Stimulated activated CD8-positive, alpha-beta memory T cell treated with anti-CD3 and anti-CD28 coated beads, Interleukin-4, amount 100 ng/mL, for 4 hours (primary cell): ENCODE data around the gene VEPH1.

Experiments
- DNase-seq, 2 donors: peaks; one replicate each; pipeline ENCODE4 v3.0.0-alpha.2; 2020; ENCODE audit warnings: low read depth in 2 of 2, low spot score in 1 of 2

The VEPH1 gene

GRCh38 chr3:157438194-157438730, 65.0 kb downstream of the VEPH1 start:
- no peak for DNase-seq

GRCh38 chr3:157436583-157437291, 66.5 kb downstream of the VEPH1 start, which contains the start of gene PTX3:
TSS of gene PTX3 (plus strand) at chr3:157436850. CDS start at chr3:157436934, 84 bp downstream.
- DNase-seq: no peak

- DNase-seq: no peak
Observed at GRCh38 chr3:157429708-157430107, 73.5 kb downstream of the VEPH1 start.

- DNase-seq: no peak
Observed at GRCh38 chr3:157428853-157429252, 74.4 kb downstream of the VEPH1 start.

- DNase-seq: no peak
Observed at GRCh38 chr3:157427901-157428300, 75.3 kb downstream of the VEPH1 start.

GRCh38 chr3:157423337-157423736, 79.9 kb downstream of the VEPH1 start:
- no peak for DNase-seq

GRCh38 chr3:157420606-157421130, 82.5 kb downstream of the VEPH1 start:
- no peak for DNase-seq

DNA sequence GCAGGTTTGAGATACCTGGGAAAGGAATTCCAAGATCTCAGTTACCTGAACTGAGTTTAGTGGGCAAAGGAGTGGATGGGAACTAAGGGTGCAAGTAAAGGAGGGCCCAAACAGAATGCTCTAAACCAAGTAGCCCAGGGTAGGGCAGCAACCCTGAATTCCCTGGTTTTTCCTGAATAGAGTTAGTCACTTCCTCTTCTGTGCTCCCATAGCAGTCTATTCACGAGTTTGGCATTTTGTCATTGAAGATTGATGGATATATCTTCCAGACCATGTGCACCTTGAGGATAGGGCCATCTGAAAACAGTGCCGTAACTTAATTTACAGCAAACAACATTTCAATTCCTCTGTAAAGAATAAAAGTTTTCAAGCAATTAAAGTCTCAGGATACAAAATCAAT, 85.1 kb downstream of the VEPH1 start:
- DNase-seq: no peak

GRCh38 chr3:157417247-157417646, 86.0 kb downstream of the VEPH1 start:
- DNase-seq: no peak

DNA sequence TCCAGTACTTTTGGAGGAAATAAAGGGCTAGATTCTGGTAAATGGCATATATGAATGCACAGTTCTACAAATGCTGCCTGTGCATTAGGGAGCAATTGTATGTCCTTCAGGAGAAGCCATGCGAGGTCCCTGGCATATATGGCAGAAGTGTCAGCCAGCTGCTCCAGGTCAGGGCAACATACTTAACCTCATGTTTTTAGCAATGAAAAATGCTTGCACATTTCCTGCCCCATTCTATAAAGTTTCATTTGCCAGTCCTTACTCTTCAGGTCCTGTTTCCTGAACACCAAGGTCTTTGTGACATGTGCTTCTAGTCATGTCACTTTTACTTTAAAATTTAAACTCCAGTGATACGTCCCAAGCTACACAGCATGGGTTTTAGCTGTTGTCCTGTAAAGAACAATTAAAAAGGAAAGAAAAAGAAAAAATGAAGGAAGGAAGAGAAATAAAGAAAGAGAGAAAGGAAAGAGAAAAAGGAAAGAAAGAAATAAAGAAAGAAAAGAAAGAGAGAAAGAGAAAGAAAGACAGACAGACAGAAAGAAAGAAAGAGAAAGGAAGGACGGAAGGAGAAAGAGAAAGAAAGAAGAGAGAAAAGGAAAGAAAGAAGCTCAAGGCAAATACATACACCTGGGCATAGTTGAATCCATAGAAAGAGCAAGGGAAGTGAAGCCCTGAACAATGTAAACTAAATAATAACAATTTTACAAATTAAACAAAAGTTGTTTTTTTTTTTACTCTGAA, 86.7 kb downstream of the VEPH1 start:
- DNase-seq: no peak

DNA sequence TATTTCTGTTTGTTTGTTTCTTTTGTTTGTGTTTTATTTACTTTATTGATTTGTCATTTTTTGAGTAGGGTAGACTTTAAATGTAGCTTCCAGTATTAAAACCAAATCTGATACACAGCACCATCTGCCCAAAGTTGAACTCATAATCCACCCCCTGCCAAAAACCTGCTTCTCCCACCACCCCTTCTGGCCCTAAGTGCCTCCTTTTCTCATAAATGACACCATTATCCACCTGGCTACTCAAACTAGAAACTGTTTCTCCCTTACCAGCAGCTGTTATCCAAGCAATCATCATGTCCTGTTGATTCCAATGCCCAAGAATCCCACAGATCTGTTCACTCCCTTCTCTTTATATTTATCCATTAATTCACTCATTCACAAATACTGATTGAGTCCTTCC, 88.4 kb downstream of the VEPH1 start:
- no peak for DNase-seq

DNA sequence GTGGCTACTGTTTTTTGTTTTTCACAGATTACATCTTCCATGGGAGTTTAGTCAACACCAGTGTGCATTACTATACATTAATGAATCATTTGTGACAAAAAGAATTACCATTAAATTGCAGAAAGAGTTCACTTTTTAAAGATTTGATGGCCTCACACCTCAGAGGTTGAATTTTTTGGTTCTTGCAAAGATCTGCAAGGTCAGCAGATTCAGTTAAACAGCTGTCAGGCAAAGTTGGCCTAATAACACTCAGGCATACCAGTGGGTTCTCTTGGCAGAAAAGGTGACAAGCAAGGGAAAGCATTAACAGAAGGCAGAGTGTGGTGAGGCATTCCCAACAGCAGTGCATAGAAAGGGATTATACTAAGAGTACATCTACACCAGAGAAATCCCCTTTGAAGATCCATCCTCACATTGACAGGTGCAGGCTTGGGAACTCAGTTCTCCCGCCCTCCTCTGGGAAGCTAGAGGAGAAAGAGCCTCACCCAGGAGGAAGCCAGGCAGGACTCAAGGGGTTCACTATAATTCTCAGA, 90.8 kb downstream of the VEPH1 start:
- no peak for DNase-seq

GRCh38 chr3:157410945-157411344, 92.3 kb downstream of the VEPH1 start:
- no peak for DNase-seq

DNA sequence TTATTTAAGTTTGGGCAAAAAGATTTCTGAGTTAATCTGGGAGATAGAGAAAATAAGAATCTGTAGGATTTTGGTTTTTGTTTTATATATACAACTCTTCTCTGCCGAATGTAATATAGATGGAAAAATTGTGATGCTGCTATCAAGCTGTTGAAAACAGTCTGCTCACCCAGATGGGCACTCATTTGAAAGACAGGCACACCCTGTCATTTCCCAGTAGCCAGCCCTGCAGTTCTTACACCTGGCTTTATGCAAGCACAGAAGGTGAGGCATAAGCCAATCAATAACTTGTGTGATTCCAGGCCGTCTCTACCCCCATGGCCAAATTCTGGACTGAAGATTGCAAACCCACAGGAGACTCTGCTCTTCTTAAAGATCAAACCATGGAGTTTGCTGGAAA, 93.7 kb downstream of the VEPH1 start:
- no peak for DNase-seq

GRCh38 chr3:157408499-157409149, 94.6 kb downstream of the VEPH1 start:
- no peak for DNase-seq

DNA sequence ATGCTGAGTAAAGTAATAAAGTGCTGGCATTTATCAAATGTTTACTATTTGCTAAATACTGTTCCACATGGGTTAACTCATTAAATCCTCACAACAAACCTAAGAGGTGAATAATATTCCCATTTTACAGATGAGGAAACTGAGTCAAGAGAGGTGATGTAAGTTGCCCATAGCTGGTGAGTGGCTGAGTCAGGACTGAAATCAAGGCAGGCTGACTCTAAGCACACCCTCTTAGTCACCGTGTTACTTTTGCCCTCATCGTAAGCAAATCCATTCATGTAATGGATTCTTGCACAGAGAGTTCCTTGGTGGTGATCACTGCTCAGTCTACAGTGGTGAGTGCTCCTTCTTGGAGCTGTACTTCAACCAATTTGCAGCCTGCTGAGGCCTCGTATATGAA, 95.4 kb downstream of the VEPH1 start:
- DNase-seq: no peak

GRCh38 chr3:157406394-157406793, 96.8 kb downstream of the VEPH1 start:
- no peak for DNase-seq

DNA sequence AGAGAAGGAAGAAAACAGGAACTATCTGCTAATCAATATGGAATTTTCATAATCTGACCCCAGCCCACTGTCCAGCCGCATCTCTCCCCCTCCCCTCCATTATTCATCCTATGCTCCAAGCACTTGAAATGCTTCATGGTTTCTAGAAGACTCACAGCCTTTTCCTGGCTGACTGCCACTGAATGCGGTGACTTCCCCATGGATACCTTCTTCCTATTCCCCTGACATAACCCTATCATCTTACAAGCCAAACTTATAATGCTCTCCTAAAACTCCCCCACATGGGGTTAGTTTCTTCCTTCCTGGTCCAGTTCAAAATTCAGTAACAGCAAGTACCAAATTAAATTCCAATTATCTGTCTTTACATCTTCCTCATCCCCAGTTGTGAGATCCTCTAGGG, 97.8 kb downstream of the VEPH1 start:
- no peak for DNase-seq

- no peak for DNase-seq
Observed at GRCh38 chr3:157404381-157404780, 98.8 kb downstream of the VEPH1 start.

GRCh38 chr3:157398598-157398997, 104.6 kb downstream of the VEPH1 start:
- DNase-seq: no peak

- no peak for DNase-seq
Observed at GRCh38 chr3:157394411-157394810, 108.8 kb downstream of the VEPH1 start.
